Neural cell (in vitro differentiated cells): Measurements from ENCODE around the gene GALNT13. TPM values are rescaled to one million over a fixed set of nuclear protein-coding genes. Genes with fewer than 3 reads are reported as not detected.

ENCODE experiments used
- H2AFZ ChIP-seq: fragments of 200-600, 300-800 bp; sonication (generic), shearing (Covaris generic); 2 replicates; pipeline ENCODE4 v1.6.0; 2014; ENCODE audit warnings: low read depth, mild to moderate bottlenecking, antibody characterized with exemption, low read length, moderate library complexity
- H3F3A ChIP-seq: fragments of 200-600 bp; shearing (Covaris generic); 2 replicates; pipeline ENCODE4 v1.6.1; 2016; ENCODE audit warnings: mild to moderate bottlenecking, moderate library complexity, mixed read lengths, antibody characterized with exemption, low read length; ENCODE audit not compliant: insufficient read depth, poor library complexity, severe bottlenecking
- H3K27ac ChIP-seq: fragments of 200-600, 300-800 bp; sonication (generic), shearing (Covaris generic); 2 replicates; pipeline ENCODE4 v1.5.1; 2014; ENCODE audit warnings: mild to moderate bottlenecking, low read length, moderate library complexity
- H3K27me3 ChIP-seq: fragments of 300-800, 200-600 bp; sonication (generic), shearing (Covaris generic); 2 replicates; pipeline ENCODE4 v1.6.0; 2014; ENCODE audit warnings: mild to moderate bottlenecking, low read depth, low read length, moderate library complexity; ENCODE audit not compliant: insufficient read depth
- H3K36me3 ChIP-seq: fragments of 300-800, 200-600 bp; sonication (generic), shearing (Covaris generic); 2 replicates; pipeline ENCODE4 v1.5.1; 2014; ENCODE audit warnings: mild to moderate bottlenecking, antibody characterized with exemption, low read length, moderate library complexity; ENCODE audit not compliant: insufficient read depth
- H3K4me2 ChIP-seq: fragments of 300-800, 200-600 bp; sonication (generic), shearing (Covaris generic); 2 replicates; pipeline ENCODE4 v1.6.0; 2014; ENCODE audit warnings: mild to moderate bottlenecking, low read length
- H3K4me3 ChIP-seq: fragments of 300-800, 200-600 bp; sonication (generic), shearing (Covaris generic); 2 replicates; pipeline ENCODE4 v1.5.1; 2014; ENCODE audit warnings: mild to moderate bottlenecking, low read length, moderate library complexity
- H3K79me2 ChIP-seq: fragments of 200-600 bp; shearing (Covaris generic); replicated peaks from 2 replicates; pipeline ENCODE4 v1.6.0; 2014; ENCODE audit warnings: mild to moderate bottlenecking, low read length, moderate library complexity; ENCODE audit not compliant: insufficient read depth
- H3K9ac ChIP-seq: fragments of 300-800, 200-600 bp; sonication (generic), shearing (Covaris generic); 2 replicates; pipeline ENCODE4 v1.6.1; 2016; ENCODE audit warnings: mild to moderate bottlenecking, low read length, mixed read lengths
- H3K9me2 ChIP-seq: fragments of 200-600 bp; shearing (Covaris generic); 2 replicates; pipeline ENCODE4 v1.6.1; 2016; ENCODE audit warnings: mild to moderate bottlenecking, low read length, mixed read lengths; ENCODE audit not compliant: insufficient read depth
- H3K9me3 ChIP-seq: fragments of 200-600, 300-800 bp; sonication (generic), shearing (Covaris generic); 2 replicates; pipeline ENCODE4 v1.6.1; 2016; ENCODE audit warnings: mild to moderate bottlenecking, mixed run types, low read length, moderate library complexity, mixed read lengths
- H4K20me1 ChIP-seq: fragments of 200-600 bp; shearing (Covaris generic); 2 replicates; pipeline ENCODE4 v1.6.1; 2016; ENCODE audit warnings: mild to moderate bottlenecking, mixed run types; ENCODE audit not compliant: insufficient read depth
- EP300 ChIP-seq: fragments of 450-650 bp; conservative IDR thresholded peaks from 2 replicates; pipeline ENCODE4 v1.6.1; 2014; ENCODE audit warnings: antibody characterized with exemption, mild to moderate bottlenecking, moderate library complexity; ENCODE audit not compliant: poor library complexity, severe bottlenecking
- EZH2 ChIP-seq: fragments of 200-600, 300-800 bp; shearing (Covaris generic), sonication (generic); IDR thresholded peaks from 2 replicates; pipeline ENCODE4 v1.6.1; 2014; ENCODE audit warnings: antibody characterized with exemption, low read length, borderline replicate concordance, mild to moderate bottlenecking; ENCODE audit not compliant: insufficient read depth, poor library complexity, severe bottlenecking
- MXI1 ChIP-seq: fragments of 450-650 bp; conservative IDR thresholded peaks from 2 replicates; pipeline ENCODE4 v1.6.1; 2014; ENCODE audit warnings: antibody characterized with exemption, mild to moderate bottlenecking; ENCODE audit not compliant: poor library complexity, severe bottlenecking
- POLR2AphosphoS5 ChIP-seq: IDR thresholded peaks from 2 replicates; pipeline ENCODE4 v1.6.1; 2012
- RAD21 ChIP-seq: fragments of 450-650 bp; conservative IDR thresholded peaks from 2 replicates; pipeline ENCODE4 v1.6.1; 2014; ENCODE audit warnings: antibody characterized with exemption, mild to moderate bottlenecking, moderate library complexity
- SMC3 ChIP-seq: fragments of 450-650 bp; conservative IDR thresholded peaks from 2 replicates; pipeline ENCODE4 v1.6.1; 2014; ENCODE audit warnings: antibody characterized with exemption, mild to moderate bottlenecking, moderate library complexity; ENCODE audit not compliant: poor library complexity
- TAF1 ChIP-seq: IDR thresholded peaks from 2 replicates; pipeline ENCODE4 v1.6.1; 2012; ENCODE audit warnings: low read depth
- polyA plus RNA-seq: library from polyadenylated mRNA; depleted of rRNA; stranded (reverse); fragments of >200 nt; gene quantifications from 2 replicates; pipeline ENCODE4 v1.2.3, GENCODE V29; 2014
- TF ChIP-seq, protein P1 (sequence below): IDR thresholded peaks from 2 replicates; pipeline ENCODE4 v1.6.1; 2012; ENCODE audit warnings: borderline replicate concordance
- TF ChIP-seq, protein P2 (sequence below): fragments of 450-650 bp; IDR thresholded peaks from 2 replicates; pipeline ENCODE4 v1.5.1; 2014; ENCODE audit warnings: antibody characterized with exemption, mild to moderate bottlenecking, moderate library complexity; ENCODE audit not compliant: poor library complexity, severe bottlenecking

GALNT13 gene
- polyA plus RNA-seq, 1 donor from 2014 or later, result 12.4 TPM

DNA sequence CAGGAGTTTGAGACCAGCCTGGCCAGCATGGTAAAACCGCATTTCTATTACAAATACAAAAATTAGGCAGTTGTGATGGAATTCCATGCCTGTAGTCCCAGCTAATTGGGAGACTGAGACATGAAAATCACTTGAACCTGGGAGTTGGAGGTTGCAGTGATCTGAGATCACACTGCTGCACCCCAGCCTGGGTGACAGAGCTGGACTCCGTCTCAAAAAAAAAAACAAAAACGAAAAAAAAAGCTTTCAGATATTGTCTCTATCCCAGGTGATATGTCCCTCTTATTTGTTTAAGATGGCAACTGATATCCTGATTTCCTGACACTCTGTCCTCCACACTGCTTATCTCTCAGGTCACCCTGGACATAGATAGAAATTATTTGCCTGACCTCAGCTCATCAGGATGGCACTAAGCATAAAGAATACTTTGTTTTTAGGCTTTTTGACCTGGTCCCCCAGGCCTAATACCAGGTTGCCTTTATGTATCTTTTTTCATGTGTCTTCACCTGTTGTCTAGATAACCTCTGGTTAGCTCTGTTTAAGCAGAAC, 531.6 kb downstream of the GALNT13 start:
- TF ChIP-seq POLR2AphosphoS5, result no peak
- TF ChIP-seq RAD21, result no peak
- TF ChIP-seq EZH2, result no peak
- TF ChIP-seq SMC3, result no peak
- TF ChIP-seq, protein P1, sequence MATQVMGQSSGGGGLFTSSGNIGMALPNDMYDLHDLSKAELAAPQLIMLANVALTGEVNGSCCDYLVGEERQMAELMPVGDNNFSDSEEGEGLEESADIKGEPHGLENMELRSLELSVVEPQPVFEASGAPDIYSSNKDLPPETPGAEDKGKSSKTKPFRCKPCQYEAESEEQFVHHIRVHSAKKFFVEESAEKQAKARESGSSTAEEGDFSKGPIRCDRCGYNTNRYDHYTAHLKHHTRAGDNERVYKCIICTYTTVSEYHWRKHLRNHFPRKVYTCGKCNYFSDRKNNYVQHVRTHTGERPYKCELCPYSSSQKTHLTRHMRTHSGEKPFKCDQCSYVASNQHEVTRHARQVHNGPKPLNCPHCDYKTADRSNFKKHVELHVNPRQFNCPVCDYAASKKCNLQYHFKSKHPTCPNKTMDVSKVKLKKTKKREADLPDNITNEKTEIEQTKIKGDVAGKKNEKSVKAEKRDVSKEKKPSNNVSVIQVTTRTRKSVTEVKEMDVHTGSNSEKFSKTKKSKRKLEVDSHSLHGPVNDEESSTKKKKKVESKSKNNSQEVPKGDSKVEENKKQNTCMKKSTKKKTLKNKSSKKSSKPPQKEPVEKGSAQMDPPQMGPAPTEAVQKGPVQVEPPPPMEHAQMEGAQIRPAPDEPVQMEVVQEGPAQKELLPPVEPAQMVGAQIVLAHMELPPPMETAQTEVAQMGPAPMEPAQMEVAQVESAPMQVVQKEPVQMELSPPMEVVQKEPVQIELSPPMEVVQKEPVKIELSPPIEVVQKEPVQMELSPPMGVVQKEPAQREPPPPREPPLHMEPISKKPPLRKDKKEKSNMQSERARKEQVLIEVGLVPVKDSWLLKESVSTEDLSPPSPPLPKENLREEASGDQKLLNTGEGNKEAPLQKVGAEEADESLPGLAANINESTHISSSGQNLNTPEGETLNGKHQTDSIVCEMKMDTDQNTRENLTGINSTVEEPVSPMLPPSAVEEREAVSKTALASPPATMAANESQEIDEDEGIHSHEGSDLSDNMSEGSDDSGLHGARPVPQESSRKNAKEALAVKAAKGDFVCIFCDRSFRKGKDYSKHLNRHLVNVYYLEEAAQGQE, result no peak
- TF ChIP-seq MXI1, result no peak
- TF ChIP-seq TAF1, result no peak
- TF ChIP-seq, protein P2, sequence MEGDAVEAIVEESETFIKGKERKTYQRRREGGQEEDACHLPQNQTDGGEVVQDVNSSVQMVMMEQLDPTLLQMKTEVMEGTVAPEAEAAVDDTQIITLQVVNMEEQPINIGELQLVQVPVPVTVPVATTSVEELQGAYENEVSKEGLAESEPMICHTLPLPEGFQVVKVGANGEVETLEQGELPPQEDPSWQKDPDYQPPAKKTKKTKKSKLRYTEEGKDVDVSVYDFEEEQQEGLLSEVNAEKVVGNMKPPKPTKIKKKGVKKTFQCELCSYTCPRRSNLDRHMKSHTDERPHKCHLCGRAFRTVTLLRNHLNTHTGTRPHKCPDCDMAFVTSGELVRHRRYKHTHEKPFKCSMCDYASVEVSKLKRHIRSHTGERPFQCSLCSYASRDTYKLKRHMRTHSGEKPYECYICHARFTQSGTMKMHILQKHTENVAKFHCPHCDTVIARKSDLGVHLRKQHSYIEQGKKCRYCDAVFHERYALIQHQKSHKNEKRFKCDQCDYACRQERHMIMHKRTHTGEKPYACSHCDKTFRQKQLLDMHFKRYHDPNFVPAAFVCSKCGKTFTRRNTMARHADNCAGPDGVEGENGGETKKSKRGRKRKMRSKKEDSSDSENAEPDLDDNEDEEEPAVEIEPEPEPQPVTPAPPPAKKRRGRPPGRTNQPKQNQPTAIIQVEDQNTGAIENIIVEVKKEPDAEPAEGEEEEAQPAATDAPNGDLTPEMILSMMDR, result no peak
- no peak for TF ChIP-seq EP300

DNA sequence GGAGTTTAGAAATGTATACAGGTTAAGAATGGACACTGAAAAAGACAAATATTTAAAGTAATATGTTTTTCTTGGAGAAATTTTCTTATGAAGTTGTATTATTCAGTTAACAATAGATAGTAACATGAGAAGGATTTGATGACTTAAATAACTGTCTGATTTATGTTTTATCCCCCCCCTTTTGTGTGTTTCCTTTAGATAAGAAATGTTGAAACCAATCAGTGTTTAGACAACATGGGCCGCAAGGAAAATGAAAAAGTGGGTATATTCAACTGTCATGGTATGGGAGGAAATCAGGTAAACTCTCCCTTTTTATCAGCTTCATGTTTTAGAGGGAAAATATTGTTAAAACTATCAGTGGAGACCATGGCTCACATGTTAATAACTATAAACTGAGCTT, 537.1 kb downstream of the GALNT13 start:
- no peaks in the 10 kb centered on the region for H3F3A ChIP-seq
- no peaks in the 10 kb centered on the region for H4K20me1 ChIP-seq
- no peaks in the 10 kb centered on the region for H3K36me3 ChIP-seq
- no peaks in the 10 kb centered on the region for H3K27me3 ChIP-seq
- H3K27ac ChIP-seq, result no peak overlapping the region
- no peak overlapping the region for H2AFZ ChIP-seq
- H3K9ac ChIP-seq, result no peak overlapping the region
- no peaks in the 10 kb centered on the region for H3K79me2 ChIP-seq
- no peak overlapping the region for H3K4me3 ChIP-seq
- no peaks in the 10 kb centered on the region for H3K9me2 ChIP-seq
- TF ChIP-seq EP300, result no peak
- TF ChIP-seq, protein P1, result no peak
- TF ChIP-seq RAD21, result no peak
- no peak for TF ChIP-seq MXI1
- TF ChIP-seq, protein P2, result no peak
- no peak for TF ChIP-seq TAF1
- no peak for TF ChIP-seq POLR2AphosphoS5
- no peak for TF ChIP-seq SMC3
- no peak for TF ChIP-seq EZH2
- no peaks in the 10 kb centered on the region for H3K9me3 ChIP-seq
- no peak overlapping the region for H3K4me2 ChIP-seq

More for the DNA sequence above, 531.6 kb downstream of the GALNT13 start:
- H3K27me3 ChIP-seq, result no peaks in the 10 kb centered on the region
- no peaks in the 10 kb centered on the region for H3K9me2 ChIP-seq
- H3K27ac ChIP-seq, result no peak overlapping the region
- no peak overlapping the region for H2AFZ ChIP-seq
- H3K9ac ChIP-seq, result no peak overlapping the region
- H3K9me3 ChIP-seq, result no peaks in the 10 kb centered on the region
- no peak overlapping the region for H3K4me3 ChIP-seq
- no peaks in the 10 kb centered on the region for H3F3A ChIP-seq
- H4K20me1 ChIP-seq, result no peaks in the 10 kb centered on the region
- H3K36me3 ChIP-seq, result no peaks in the 10 kb centered on the region
- no peak overlapping the region for H3K4me2 ChIP-seq
- no peaks in the 10 kb centered on the region for H3K79me2 ChIP-seq
